ENCODE measurements around the gene SAMD4A.

SAMD4A gene

GRCh38 chr14:54708982-54709381 is 142.1 kb downstream of the SAMD4A start:
- DNase-seq, result no peak

DNA sequence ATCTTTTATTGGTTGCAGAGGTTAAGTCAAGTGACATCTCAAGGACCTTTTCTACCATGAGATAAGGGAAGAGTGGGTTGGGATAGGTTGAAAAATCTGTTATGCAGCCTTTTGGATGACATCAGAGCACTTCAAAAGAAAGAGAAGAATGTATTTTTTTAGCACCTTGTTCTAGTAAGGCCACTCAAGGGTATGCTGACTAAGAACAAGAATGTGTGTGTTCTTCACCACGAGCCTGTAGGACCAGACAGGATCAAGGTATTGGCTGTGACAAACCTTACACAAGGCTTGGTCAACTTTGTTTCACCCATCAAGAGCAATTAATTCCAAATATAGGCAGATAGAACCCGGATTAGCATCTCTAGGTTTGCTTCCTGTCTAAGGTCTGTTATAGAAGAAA is 142.5 kb downstream of the SAMD4A start:
- DNase-seq, result no peak

DNA sequence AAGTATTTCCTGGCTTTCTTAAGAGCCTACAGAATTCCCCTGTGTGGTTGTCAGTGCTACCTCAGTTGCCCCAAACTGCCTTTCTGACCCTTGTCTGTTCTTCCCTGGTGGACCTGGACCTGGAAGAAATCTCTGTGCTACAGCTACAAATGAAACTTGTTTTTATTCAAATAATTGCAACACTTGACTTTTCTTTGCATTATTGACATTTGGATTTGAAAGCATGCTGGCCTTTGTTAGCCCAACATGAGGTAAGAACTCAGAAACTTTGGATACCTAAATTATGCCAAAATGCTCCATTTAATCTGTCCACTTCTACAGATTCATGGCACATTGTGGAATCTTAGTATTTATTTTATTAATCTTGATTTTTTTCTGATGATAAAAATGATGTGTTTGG is 142.9 kb downstream of the SAMD4A start:
- DNase-seq, result no peak

DNA sequence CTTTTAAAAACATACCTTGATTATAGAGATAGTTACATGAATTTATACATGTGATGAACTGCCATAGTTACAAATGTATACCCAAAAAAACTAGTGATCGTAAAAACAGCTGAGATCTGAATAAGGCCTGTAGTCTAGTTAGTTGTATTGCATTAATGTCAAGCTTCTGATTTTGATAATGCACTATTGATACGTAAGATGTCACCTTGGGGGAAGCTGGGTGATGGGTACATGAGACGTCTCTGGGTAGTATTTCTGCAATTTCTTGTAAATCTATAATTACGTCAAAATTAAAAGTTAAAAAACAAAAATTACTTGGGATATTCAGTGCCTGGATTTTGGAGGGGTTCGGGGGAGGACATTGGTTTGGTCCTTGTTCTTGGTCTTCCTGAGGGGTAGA is 144.4 kb downstream of the SAMD4A start:
- DNase-seq, result no peak

GRCh38 chr14:54711812-54712464 is 145.0 kb downstream of the SAMD4A start:
- no peak for DNase-seq

DNA sequence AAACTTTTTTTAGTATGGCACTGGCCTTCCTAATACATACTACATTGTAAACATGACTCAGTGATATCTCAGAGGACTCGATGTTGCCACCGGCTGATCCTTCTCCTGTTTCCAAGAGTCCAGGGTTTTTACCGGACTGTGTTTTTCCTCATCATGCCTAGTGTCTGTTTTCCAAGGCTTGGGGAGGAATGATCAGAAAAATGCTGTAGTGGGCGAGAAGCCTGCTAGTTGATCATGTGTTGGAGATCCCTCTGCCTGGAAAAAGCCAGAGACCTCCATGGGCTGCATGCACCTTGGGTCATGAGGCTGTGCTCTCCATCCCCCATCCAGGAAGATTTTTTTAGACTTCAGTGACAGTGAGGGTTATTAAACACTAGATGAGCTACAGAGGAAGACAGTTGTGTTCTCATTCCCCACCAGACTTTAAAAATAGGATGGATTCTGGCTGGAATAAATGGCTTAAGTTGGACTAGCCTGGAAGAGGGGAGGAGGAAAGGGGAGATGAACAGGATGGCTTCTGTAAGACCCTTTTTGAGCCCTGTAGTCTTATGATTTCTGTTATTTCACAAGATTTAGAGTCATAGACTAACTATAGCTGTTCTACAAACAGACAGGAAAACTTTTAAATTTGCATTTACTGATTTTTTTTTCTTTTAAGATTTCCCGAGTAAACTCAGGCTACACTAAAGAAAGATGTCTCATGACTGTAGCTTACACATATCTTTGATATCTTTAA is 145.7 kb downstream of the SAMD4A start:
- no peak for DNase-seq

GRCh38 chr14:54713379-54713778 is 146.5 kb downstream of the SAMD4A start:
- DNase-seq, result no peak

- DNase-seq, result no peak
Measured at GRCh38 chr14:54715239-54715638, 148.3 kb downstream of the SAMD4A start.

DNA sequence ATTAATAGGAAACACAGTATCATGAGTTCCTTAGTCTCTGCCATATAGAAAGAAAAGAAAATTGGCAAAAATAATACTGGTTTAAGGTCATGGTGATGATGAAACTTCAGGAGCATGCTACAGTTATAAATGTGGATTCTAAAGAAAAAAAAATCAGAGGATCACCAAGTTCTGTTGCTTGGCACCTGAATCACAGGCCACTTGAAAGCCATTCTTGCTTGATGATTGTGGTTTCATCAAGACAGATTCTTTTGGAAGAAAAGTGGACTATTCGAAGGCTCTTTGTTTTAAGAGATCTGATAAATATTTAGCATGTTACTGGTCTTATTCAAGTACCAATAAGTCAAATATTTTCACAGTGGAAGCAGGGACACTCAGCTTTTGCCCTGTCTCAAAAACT is 148.9 kb downstream of the SAMD4A start:
- no peak for DNase-seq

DNA sequence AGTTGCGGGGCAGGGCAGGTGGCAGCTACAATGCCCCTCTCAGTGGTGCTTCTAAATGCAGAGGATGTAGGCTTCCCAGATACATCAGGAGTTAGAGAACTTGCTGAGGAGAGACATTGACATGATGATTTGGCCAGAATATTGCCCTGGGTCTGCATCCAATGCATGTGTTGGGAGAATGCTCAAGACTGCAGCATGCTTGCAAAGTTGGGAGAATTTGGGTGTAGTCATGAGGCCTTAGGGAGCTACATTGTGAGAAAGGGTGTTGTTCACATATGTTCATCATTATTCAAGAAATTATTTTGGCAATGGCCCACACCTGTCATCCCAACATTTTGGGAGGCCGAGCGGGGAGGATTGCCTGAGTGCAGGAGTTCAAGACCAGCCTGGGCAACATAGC is 149.9 kb downstream of the SAMD4A start:
- no peak for DNase-seq

GRCh38 chr14:54718046-54718445 is 151.1 kb downstream of the SAMD4A start:
- DNase-seq, result no peak

DNA sequence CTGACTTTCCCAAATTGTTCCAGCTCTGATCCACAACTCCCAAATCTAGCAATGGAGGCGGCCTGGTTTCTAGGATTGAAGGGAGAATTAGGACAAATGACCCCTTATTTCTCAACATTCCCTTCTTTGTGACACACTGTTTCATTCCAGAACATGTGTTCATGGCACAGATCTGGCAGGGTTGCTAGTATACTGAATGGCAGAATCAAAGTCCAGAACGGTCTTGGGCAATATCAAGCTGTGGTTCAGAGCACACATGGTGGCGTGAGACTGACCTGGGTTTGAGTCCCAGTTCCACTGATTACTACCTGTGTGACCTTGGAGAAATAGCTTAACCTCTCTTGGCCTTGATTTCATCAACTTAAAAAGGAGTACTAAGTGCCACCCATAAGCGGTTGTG is 152.5 kb downstream of the SAMD4A start:
- DNase-seq, result no peak

DNA sequence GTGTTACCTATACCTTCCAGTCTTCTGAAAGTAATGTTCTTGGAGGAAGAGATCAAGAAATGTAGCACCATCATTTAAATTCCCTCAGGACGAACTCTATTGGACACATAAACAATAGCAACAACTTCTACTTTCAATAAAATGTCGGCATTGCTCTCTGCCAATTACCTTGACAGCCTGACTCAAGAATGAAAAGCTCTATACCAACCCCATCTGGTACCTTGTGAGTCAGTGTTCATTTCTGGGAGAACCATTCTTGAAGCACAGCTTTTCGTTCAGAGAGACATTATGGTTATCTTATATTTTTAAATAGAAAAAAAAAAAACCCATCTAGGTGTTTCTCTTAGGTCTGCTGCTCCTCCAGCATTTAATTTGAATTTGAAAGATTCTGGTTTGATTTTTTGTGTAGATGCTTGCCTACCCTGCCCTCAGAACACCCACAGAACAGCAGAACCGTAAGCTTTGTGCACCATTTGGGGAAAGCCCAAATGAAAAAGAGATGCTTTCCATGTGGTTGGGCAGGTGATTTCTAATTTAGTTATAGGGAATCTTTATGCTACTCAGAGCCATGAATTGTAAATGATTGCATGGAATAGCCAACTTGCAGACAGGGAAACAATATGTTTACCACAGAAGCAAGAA is 156.0 kb downstream of the SAMD4A start:
- DNase-seq, result no peak

- DNase-seq, result no peak
Measured at GRCh38 chr14:54724123-54724522, 157.2 kb downstream of the SAMD4A start.

GRCh38 chr14:54724676-54725325 is 157.9 kb downstream of the SAMD4A start:
- no peak for DNase-seq

DNA sequence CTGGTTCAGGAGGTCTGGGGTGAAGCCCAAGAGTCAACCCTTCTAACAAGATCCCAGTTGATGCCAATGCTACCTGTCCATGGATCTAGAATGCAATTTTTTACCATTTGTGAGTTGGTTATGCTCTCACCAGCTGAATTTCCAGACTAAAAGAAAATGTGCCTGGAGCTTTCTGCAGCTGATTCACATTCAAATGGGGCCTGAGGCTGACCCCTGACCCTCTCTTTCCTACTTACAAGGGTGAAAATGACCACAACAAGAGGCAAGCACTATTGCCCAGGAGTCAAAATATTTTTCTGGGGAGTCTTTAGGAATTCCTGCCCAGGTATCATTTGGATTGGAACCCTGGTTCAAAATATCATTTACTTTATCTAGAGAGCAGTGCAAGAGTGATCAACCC is 159.1 kb downstream of the SAMD4A start:
- no peak for DNase-seq

- DNase-seq, result no peak
Measured at GRCh38 chr14:54727929-54728328, 161.0 kb downstream of the SAMD4A start.

DNA sequence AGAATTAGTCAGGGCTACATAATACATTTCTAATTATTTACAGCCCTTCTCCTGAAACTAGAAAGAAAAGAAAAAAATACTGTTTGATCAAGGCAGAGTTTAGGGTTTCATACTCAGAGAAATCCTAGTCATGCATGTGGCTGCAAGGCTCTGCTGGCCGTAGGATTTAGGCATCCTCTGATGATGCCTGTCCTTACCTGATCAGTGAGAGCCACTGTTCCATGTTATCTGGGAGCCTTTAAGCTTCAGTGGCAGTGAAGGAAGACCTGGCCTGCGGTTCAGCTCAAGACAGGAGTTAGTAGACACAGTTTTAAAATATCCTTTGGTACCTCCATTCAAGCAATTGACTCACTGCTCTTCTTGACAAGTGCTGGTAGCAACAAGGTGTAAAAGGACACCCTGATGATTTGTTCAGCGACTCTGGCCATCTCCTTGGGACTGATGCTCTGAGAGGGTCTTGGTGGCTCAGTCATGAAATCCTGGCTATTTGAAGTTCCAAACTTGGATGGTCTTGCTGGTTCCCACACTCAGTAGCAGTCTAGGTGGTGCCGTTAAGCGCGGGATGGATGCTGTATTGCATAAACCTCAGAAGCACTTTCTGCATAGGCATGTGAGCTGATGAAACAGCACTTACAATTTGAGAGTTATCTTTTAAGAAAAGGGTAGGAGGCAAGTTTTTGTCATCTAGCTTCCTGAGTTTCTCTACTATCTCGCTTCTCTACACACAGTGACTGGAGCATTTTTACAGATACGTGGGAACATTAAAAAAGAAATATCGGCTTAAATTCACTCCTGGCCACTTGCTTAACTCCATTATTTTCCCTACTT is 162.0 kb downstream of the SAMD4A start:
- no peak for DNase-seq

DNA sequence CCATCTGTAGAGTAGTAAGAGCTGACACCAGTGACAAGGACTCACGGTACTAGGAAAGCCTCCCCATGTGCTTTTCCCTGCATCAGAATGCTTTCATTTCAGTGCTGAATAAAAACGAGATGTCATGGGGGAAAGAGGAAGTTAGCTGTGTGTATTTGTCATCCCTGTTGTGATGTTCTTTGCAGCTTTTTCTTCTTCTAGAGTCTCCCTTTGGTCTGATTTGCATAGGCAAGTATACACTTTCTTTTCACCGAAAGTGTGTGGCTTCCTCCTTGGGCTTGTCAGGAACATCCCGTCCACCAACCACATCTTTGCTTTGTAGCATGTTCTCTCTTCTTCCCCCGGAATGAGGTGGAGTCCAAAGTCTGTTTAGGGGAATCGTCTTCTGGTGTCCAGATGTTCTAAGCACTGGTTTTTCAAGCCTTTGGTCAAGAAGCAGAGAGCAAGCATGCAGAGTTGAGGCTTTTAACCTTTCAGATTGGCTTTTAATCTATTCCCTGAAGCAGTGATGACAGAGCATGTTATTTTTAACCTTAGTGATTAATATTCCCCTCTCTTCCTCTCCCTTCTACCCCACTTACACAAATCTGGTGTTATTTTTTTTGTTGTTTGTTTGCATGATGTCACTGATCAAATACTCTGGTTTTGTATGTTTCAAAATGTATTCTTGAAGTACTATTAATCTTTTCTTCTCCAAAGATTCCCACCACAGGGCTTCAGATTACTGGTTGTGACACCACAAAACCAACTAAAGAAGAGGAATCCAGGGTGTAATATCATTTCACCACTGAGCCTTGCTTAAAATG is 163.4 kb downstream of the SAMD4A start:
- DNase-seq, result no peak

GRCh38 chr14:54734966-54735365 is 168.0 kb downstream of the SAMD4A start:
- DNase-seq, result no peak

DNA sequence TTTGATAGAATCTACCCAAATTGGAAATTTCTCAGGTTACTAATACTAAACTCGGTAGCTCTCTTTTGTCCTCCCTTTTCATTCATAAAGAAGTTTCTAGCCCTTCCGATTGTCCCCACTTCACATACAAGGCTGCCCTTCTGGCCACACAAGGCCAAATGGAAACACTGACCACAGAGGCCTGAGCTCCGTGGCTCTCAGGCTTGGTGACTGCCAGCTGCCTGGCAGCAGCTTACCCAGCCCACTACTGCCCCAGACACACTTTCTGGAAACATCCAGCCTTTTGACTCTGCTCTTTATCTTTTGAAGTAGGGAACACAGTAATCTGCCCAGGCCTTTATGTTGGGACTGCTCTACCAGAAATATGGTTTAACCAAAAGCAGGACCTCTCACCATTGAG is 168.5 kb downstream of the SAMD4A start:
- DNase-seq, result no peak

DNA sequence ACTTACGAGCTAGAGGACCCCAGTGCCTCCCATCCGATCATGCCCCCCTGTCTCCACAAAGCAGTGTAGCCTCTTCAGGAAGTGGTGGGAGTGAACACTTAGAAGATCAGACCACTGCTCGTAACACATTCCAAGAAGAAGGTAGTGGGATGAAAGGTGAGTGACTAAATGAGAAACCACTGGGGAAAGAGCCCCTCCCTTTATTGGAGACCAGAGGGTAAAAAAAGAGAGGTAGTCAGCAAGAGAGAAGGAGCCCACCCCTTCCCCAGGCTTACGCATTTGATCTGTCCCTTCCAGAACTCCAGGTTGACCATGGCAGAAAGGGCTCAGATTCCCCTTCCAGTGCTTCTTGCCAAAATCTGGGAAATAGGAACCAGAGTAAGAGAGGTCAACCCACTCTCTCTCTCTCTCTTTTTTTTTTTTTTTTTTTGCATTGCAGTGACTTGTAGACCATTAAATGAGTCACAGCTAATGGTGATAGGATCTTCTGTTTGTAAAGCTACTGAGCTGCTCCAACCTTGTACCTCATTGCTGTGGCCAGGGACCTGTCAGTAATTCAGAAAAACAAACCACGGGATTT is 170.3 kb downstream of the SAMD4A start:
- DNase-seq, result no peak

Measured in NCI-H2081 (cell line).